GM12878 (cell line): ENCODE results near the gene DACH1. TPM values are rescaled to one million over a fixed set of nuclear protein-coding genes. Genes with fewer than 3 reads are reported as not detected.

Experiments
- ATAC-seq: fragments of 200-7000 bp; cut with Tn5 transposase; 3 replicates; pipeline ENCODE4 v1.9.1; 2020; ENCODE audit warnings: mild to moderate bottlenecking, moderate library complexity
- BruUV-seq: library from RNA; stranded (reverse); fragments of 400-500 nt; replicated peaks from 2 replicates; lab custom pipeline; 2021; lab: Mats Ljungman, UMichigan
- CTCF ChIA-PET: fragments of 300-600 bp; sonication (Branson Sonifier 250); formaldehyde crosslinking; extraction: SDS; loops from one replicate; lab custom pipeline; 2021; ENCODE audit warnings: inconsistent platforms; lab: Yijun Ruan, JAX
- POLR2A ChIA-PET: fragments of 350-600 bp; formaldehyde crosslinking; extraction: SDS; loops from one replicate; lab custom pipeline; 2021; ENCODE audit warnings: inconsistent platforms; lab: Charles Lee
- RAD21 ChIA-PET: fragments of 300-600 bp; sonication (Branson Sonifier 250); formaldehyde crosslinking; loops from one replicate; lab custom pipeline; 2023; ENCODE audit warnings: antibody characterized with exemption; ENCODE audit not compliant: unreplicated experiment; lab: Charles Lee
- SMC1A ChIA-PET: fragments of 300-600 bp; sonication (Branson Sonifier 250); formaldehyde crosslinking; loops from one replicate; lab custom pipeline; 2023; ENCODE audit not compliant: unreplicated experiment, uncharacterized antibody; lab: Charles Lee
- DNase-seq: peaks from one replicate; pipeline ENCODE4 v3.0.0-alpha.2; 2011; ENCODE audit warnings: low read depth, low spot score
- FAIRE-seq: peaks from 3 replicates; lab custom pipeline; 2011; peaks lifted over from hg19 to GRCh38; lab: Jason Lieb, UNC
- H2AFZ ChIP-seq: 2 replicates; pipeline ENCODE4 v1.6.0; 2011; ENCODE audit warnings: low read depth, low read length, control low read depth; ENCODE audit not compliant: control insufficient read depth
- H3K27ac ChIP-seq: 2 replicates; pipeline ENCODE4 v1.5.1; 2011; ENCODE audit warnings: control low read depth; ENCODE audit not compliant: control insufficient read depth, insufficient read depth
- H3K27me3 ChIP-seq, 2 experiments: replicated peaks in 1 of 2; 2 replicates each; pipeline versions ENCODE4 v1.6.0 to v1.6.1; 2011; ENCODE audit warnings: low read length in 1 of 2; ENCODE audit not compliant: control insufficient read depth in 2 of 2, insufficient read depth in 2 of 2
- H3K36me3 ChIP-seq, 2 experiments: 2 replicates each; pipeline ENCODE4 v1.5.1; 2011; ENCODE audit warnings: low read length in 1 of 2; ENCODE audit not compliant: control insufficient read depth in 2 of 2, insufficient read depth in 2 of 2
- H3K4me1 ChIP-seq: 2 replicates; pipeline ENCODE4 v1.6.1; 2011; ENCODE audit warnings: mild to moderate bottlenecking, low read length, moderate library complexity, mixed read lengths; ENCODE audit not compliant: control insufficient read depth, insufficient read depth
- H3K4me2 ChIP-seq: 2 replicates; pipeline ENCODE4 v1.6.0; 2011; ENCODE audit warnings: control low read depth; ENCODE audit not compliant: control insufficient read depth, insufficient read depth
- H3K4me3 ChIP-seq: fragments of 200-600 bp; sonication (generic); 2 replicates; pipeline ENCODE4 v1.5.1; 2016
- H3K79me2 ChIP-seq: 2 replicates; pipeline ENCODE4 v1.6.0; 2011; ENCODE audit warnings: low read length; ENCODE audit not compliant: control insufficient read depth, insufficient read depth
- H3K9ac ChIP-seq: 2 replicates; pipeline ENCODE4 v1.8.0; 2011; ENCODE audit warnings: low read length, control low read depth, mixed read lengths; ENCODE audit not compliant: control insufficient read depth, insufficient read depth
- H3K9me3 ChIP-seq: replicated peaks from 3 replicates; pipeline ENCODE4 v1.5.1; 2011; ENCODE audit warnings: mild to moderate bottlenecking, low read length; ENCODE audit not compliant: control insufficient read depth, insufficient read depth
- H4K20me1 ChIP-seq: 2 replicates; pipeline ENCODE4 v1.6.0; 2011; ENCODE audit not compliant: control insufficient read depth, insufficient read depth
- HDAC6 ChIP-seq: fragments of 200-600 bp; sonication (generic); IDR thresholded peaks from one replicate; pipeline ENCODE4 v1.8.0; 2017; ENCODE audit warnings: antibody characterized with exemption; ENCODE audit not compliant: unreplicated experiment
- IRF3 ChIP-seq: fragments of 450-650 bp; IDR thresholded peaks from 2 replicates; pipeline ENCODE4 v1.6.1; 2014; ENCODE audit warnings: mild to moderate bottlenecking
- KAT2A ChIP-seq: conservative IDR thresholded peaks from 2 replicates; pipeline ENCODE4 v1.6.1; 2011; ENCODE audit warnings: low read depth, low read length; ENCODE audit not compliant: control insufficient read depth
- LARP7 ChIP-seq: fragments of 450-650 bp; IDR thresholded peaks from 2 replicates; pipeline ENCODE4 v1.6.1; 2017; ENCODE audit warnings: mild to moderate bottlenecking
- MEF2A ChIP-seq: IDR thresholded peaks from 2 replicates; pipeline ENCODE4 v1.6.1; 2011; ENCODE audit warnings: low read depth, mild to moderate bottlenecking, low read length, moderate library complexity; ENCODE audit not compliant: insufficient read depth
- MTA3 ChIP-seq: IDR thresholded peaks from 2 replicates; pipeline ENCODE4 v1.6.1; 2012; ENCODE audit warnings: low read length, inconsistent platforms, borderline replicate concordance
- NR2C2 ChIP-seq: IDR thresholded peaks from 2 replicates; pipeline ENCODE4 v1.6.1; 2011; ENCODE audit warnings: borderline replicate concordance, low read depth; ENCODE audit not compliant: control insufficient read depth, insufficient read length
- RELB ChIP-seq: fragments of 450-650 bp; IDR thresholded peaks from 2 replicates; pipeline ENCODE4 v1.6.1; 2017; ENCODE audit warnings: low read depth, mild to moderate bottlenecking, moderate library complexity
- RFX5 ChIP-seq: IDR thresholded peaks from 2 replicates; pipeline ENCODE4 v1.6.1; 2011; ENCODE audit warnings: low read depth, low read length, improper control_type of control experiment
- SMC3 ChIP-seq: IDR thresholded peaks from 2 replicates; pipeline ENCODE4 v1.6.1; 2011; ENCODE audit warnings: low read length, improper control_type of control experiment, borderline replicate concordance
- SREBF2 ChIP-seq: IDR thresholded peaks from 2 replicates; pipeline ENCODE4 v1.6.1; 2012; ENCODE audit warnings: mild to moderate bottlenecking, low read length
- STAT1 ChIP-seq: fragments of 450-650 bp; conservative IDR thresholded peaks from 2 replicates; pipeline ENCODE4 v1.6.1; 2014; ENCODE audit warnings: antibody characterized with exemption, mild to moderate bottlenecking
- TCF3 ChIP-seq: IDR thresholded peaks from 2 replicates; pipeline ENCODE4 v1.6.1; 2012; ENCODE audit warnings: low read depth, mild to moderate bottlenecking, low read length, borderline replicate concordance; ENCODE audit not compliant: insufficient read depth
- TCF7 ChIP-seq: IDR thresholded peaks from 2 replicates; pipeline ENCODE4 v1.6.1; 2014; ENCODE audit warnings: antibody characterized with exemption, borderline replicate concordance
- ZNF207 ChIP-seq: fragments of 450-650 bp; IDR thresholded peaks from 2 replicates; pipeline ENCODE4 v1.6.1; 2014; ENCODE audit warnings: antibody characterized with exemption, mild to moderate bottlenecking, borderline replicate concordance
- WGBS: methylation state at CpG from one replicate; pipeline ENCODE4 v1.1.6; 2016; ENCODE audit warnings: low lambda C conversion rate; ENCODE audit not compliant: insufficient replicate concordance, insufficient coverage; ENCODE audit errors: missing lambda C conversion rate; 5-methylcytosine and 5-hydroxymethylcytosine counted together
- in situ Hi-C: fragments of 300-500 bp; cut with MboI; formaldehyde crosslinking; loops from 9 replicates; pipeline ENCODE4 v1.14.3; 2018; ENCODE audit warnings: mixed read lengths
- intact Hi-C: fragments of 100-400 bp; cut with micrococcal nuclease; formaldehyde crosslinking; loops from one replicate; pipeline ENCODE4 v1.14.2; 2022; ENCODE audit not compliant: unreplicated experiment
- polyA plus RNA-seq, 11 experiments: library from polyadenylated mRNA; depleted of rRNA in 4 of 11; unstranded in 6 of 11; stranded (reverse) in 5 of 11; fragments of >200 nt; fragmentation: Nextera tagmentation in 4 of 11; fragmentation: Illumina TruSeq in 1 of 11; extraction: Ambion mirVana in 4 of 11; extraction: Trizol in 1 of 11; gene quantifications; 1 replicate in 1 of 11; 2 replicates in 10 of 11; pipeline versions ENCODE4 v1.2.1 to v1.2.3, GENCODE V29; 2011 to 2016; ENCODE audit warnings: inconsistent platforms in 2 of 11, missing spikeins in 2 of 11, low read depth in 1 of 11
- total RNA-seq, 4 experiments: library from RNA; depleted of rRNA in 3 of 4; stranded (reverse); fragments of >200 nt in 3 of 4; fragmentation: Illumina TruSeq in 1 of 4; extraction: Trizol in 1 of 4; gene quantifications; 2 replicates each; pipeline versions ENCODE4 v1.2.1 to v1.2.3, GENCODE V29; 2013 to 2021
- TF ChIP-seq, protein P1 (sequence below), 3 experiments: IDR thresholded peaks in 2 of 3; conservative IDR thresholded peaks in 1 of 3; 2 replicates each; pipeline ENCODE4 v1.5.1; 2011; ENCODE audit warnings: low read depth in 3 of 3, low read length in 3 of 3, mild to moderate bottlenecking in 3 of 3, control low read depth in 2 of 3, moderate library complexity in 2 of 3, inconsistent platforms in 1 of 3, mixed read lengths in 1 of 3; ENCODE audit not compliant: control insufficient read depth in 2 of 3, insufficient read depth in 1 of 3; ENCODE audit errors: extremely low read depth in 1 of 3

DACH1 gene
- total and polyA plus RNA-seq, 10 of the 15 experiments (the other 5 are each of a cell fraction or from before 2014, with no cell fraction given), result 0.05 TPM; not detected in 9

- Histone ChIP-seq H3K36me3 (no peaks in the 10 kb centered on the region), H3K4me2 (peak overlapping the region; percentile 79), H3K27me3 (peaks cover 8% of the 10 kb centered on the region in 2 experiments), H4K20me1 (no peaks in the 10 kb centered on the region), H2AFZ (no peak overlapping the region), H3K27ac (no peak overlapping the region), H3K4me1 (no peaks in the 10 kb centered on the region), H3K9me3 (no peaks in the 10 kb centered on the region), H3K4me3 (no peak overlapping the region; the same call in 1 of the 2 replicates), H3K9ac (no peak overlapping the region), H3K79me2 (no peaks in the 10 kb centered on the region)
- CTCF ChIA-PET, result interaction anchor here (0.6 to 2.9 kb wide), 2 partner anchors 14 to 108 kb away, joined by 3 to 9 read pairs; no protein-coding TSS in a partner anchor
- FAIRE-seq (no peak), ATAC-seq (no peak), DNase-seq (no peak)
- SMC1A ChIA-PET, result no interaction called here
- in situ Hi-C loops (no loop called here), intact Hi-C loops (no loop called here)
- POLR2A ChIA-PET, result no interaction called here
- WGBS, result 44% methylated on average over 28 of the region's 39 CpGs
- no TSS peak for BruUV-seq
- RAD21 ChIA-PET, result no interaction called here
- TF ChIP-seq IRF3 (no peak), RFX5 (no peak), MEF2A (no peak), TCF3 (no peak), TCF7 (no peak), RELB (no peak), SMC3 (no peak), NR2C2 (no peak), LARP7 (no peak), HDAC6 (no peak), KAT2A (no peak), STAT1 (no peak), SREBF2 (no peak), ZNF207 (no peak), MTA3 (no peak)
- TF ChIP-seq, protein P1, sequence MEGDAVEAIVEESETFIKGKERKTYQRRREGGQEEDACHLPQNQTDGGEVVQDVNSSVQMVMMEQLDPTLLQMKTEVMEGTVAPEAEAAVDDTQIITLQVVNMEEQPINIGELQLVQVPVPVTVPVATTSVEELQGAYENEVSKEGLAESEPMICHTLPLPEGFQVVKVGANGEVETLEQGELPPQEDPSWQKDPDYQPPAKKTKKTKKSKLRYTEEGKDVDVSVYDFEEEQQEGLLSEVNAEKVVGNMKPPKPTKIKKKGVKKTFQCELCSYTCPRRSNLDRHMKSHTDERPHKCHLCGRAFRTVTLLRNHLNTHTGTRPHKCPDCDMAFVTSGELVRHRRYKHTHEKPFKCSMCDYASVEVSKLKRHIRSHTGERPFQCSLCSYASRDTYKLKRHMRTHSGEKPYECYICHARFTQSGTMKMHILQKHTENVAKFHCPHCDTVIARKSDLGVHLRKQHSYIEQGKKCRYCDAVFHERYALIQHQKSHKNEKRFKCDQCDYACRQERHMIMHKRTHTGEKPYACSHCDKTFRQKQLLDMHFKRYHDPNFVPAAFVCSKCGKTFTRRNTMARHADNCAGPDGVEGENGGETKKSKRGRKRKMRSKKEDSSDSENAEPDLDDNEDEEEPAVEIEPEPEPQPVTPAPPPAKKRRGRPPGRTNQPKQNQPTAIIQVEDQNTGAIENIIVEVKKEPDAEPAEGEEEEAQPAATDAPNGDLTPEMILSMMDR (IDR thresholded peaks at IDR 0.05 in 2 of 3, conservative IDR thresholded peaks at IDR 0.05 in 1 of 3; ENCODE audit: control insufficient read depth in 2 of 3, extremely low read depth in 1 of 3, insufficient read depth in 1 of 3, low read depth in 3 of 3, low read length in 3 of 3), result no peak
These were observed 2.7 kb downstream of the DACH1 start for GRCh38 chr13:71864094-71864985.
